Stimulated activated CD8-positive, alpha-beta memory T cell treated with anti-CD3 and anti-CD28 coated beads, Interleukin-15, amount 100 ng/mL, for 4 hours (primary cell): ENCODE results near the gene BLOC1S3.

ENCODE experiments used
- DNase-seq, 2 donors: peaks; one replicate each; pipeline ENCODE4 v3.0.0-alpha.2; 2020; ENCODE audit warnings: low read depth in 2 of 2

Gene BLOC1S3

DNA sequence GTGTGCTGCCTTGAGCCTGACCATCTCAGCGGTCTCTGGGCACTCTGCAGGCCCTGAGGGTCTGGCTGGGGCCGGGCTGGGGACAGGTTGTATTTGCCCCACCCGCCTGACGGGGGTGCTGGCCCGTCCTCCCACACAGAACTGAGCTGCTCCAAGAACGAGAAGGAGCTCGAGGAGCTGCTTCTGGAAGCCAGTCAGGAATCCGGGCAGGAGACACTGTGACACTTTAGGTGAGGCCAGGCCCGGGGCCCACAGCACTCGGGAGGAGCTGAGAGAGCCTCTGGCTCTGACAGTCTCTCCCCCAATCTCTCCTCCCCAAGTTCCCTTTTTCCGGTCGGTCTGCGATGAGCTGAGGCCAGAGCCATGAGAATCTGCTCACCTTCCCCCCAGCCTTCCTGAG lies 32.3 kb upstream of the BLOC1S3 start:
- no peak for DNase-seq

DNA sequence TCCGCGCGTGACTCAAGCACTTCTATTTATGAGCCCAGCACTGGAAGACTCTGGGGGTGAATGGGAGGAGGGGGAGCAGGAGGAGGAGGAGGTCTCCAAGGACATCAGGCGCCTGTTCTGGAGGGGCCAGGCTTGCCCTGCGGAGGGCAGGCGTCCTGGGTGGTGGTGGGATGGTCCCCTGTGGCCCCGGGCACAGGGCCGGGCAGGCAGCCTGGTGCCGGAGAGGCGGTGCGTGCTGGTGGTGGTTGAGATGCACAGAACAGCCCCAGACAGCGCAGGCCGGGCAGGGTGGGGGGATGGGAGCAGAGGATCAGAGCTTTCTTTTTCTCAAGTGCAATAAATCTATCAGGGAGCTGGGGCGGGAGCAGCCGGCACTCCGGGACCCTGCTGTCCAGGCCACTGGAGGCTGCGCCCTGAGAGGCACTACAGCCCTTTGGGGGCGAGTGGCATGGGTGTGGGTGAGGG lies 31.8 kb upstream of the BLOC1S3 start:
- DNase-seq = no peak

DNA sequence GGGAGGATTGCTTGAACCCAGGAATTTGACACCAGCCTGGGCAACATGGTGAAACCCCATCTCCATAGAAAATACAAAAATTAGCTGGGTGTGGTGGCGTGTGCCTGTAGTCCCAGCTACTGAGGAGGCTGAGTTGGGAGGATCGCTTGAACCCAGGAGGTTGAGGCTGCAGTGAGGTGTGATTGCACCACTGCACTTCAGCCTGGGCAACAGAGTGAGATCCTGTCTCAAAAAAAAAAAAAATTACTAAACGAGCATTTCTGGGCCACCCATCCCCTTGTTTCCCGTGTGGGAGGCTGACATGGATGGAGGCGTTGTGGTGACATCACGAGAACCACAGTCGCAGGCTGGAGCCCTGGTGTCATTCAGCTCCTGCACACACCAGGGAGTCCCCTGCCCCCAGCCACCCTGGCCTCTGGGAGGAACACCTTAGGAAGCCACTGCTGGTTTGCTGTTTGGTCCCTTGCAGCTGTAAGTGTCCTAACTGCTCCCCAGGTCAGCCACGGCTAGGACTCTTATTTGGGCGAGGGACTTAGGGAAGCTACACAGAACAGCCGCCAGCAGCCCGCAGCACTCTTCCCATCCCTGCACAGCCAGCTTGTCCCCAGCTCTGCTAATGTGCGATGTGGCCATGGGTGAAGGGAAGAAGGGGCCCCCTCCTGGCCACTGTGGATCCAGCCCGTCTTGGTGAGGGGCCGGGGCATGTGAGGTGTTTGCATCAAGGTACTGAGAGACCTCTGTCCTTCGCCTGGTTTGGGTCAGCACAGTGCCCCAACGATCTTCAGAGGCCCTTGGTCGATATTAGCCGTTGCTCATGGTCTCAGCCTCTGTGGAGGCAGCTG lies 30.5 kb upstream of the BLOC1S3 start:
- no peak for DNase-seq

DNA sequence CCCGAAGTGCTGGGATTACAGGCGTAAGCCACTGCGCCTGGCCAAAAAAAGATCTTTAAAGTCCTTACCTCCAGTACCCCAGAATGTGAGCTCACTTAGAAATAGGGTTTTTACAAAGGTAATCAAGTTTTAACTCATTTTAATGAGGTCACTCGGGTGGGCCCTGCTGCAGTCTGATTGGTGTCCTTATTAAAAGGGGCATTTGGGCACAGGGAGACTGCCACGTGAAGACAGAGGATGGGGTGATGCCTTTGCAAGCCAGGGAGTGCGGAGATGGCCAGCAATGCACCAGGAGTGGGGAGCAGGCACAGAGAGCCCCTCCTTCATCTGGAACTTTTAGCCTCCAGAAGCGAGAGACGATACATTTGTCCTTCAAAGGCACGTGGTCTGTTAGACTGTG lies 29.5 kb upstream of the BLOC1S3 start:
- no peak for DNase-seq

DNA sequence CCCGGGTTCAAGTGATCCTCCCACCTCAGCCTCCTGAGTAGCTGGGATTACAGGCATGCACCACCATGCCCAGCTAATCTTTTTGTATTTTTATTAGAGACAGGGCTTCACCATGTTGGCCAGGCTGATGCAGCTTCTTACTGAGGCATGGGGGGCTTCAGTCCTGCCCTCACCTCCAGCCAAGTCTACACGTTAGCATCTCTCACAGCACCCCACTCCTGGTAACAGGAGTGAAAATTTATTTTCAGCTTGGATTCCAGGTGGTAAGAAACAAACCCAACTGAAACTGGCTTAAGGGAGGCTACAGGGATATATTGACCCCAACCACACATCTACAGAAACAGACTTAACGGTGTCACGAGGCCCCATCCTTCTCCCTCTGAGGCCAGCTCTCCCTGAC lies 28.4 kb upstream of the BLOC1S3 start:
- DNase-seq = no peak

DNA sequence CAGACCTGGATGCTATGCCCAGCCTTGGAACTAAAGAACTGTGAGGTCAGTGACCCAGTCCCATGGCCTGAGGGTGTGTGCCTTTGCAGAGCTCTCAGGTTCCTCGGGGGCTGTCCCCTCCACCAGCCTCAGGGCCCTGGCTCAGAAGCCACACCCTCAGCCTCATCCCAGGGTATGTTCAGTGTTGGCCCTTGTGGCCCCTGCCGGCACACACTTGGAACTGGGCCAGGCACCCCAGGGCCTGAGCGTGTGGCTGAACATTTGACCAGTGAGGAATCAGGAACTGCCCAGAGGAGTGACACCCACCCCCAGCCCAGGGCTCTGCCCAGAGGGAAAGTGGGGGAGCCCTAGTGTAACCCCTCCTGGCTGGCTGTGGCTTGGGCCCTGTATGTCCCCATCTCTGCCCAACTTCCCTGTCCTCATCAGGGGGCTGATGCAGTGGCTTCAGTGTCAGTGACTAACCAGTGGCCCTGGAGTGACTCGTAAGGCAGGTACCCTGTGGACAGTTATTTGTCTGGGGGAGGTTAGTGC lies 27.8 kb upstream of the BLOC1S3 start:
- no peak for DNase-seq

DNA sequence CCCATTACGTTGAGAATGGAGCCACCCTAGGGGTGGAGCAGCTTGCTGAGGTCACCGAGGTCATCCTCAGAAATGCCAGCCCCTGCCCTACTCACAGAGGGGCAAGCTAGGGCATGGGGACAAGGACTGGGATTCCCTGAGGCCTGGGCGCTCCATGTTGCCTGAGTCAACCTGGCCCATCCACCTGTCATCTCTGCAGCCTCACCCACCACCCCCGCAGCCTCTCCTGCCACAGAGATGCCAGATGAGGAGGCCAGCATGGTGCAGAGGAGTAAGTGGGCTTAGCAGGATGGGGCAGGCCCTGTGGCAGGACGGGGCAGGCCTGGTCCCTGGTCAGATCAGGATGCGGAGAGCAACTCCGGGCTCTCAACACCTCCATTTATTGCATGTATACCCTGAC lies 27.3 kb upstream of the BLOC1S3 start:
- DNase-seq = no peak

DNA sequence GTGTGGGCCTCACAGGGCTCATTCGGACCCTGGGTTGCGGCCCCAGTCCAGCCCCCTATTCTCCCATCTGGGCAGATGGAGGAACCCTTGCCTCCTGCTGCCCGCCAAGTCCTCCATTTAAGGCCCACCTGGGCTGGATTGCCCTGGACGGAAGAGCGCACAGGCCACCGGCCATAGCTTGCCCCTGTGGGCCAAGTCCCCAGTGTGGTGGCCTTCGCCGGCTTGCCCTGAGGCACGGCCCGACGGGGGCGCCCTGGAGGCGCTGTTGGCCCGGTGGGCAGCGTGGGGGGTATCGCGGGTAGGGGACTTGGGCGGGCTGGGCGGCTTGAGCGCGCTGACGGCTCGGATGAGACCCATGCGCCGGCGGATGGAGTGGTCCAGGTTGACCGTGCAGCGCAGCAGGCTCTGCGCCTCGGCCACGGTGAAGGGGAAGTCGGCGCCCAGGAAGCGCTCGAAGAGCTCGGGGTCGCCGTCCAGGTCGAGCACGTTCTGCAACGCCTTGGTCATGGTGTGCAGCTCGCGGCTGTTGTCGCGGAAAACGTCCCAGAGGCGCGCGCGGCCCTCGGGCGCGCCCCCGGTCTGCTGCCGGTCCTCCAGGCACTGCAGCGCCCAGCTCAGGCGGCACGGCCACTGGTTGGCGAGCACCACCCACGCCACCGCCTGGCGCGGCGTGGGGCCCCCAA lies 26.6 kb upstream of the BLOC1S3 start:
- no peak for DNase-seq

DNA sequence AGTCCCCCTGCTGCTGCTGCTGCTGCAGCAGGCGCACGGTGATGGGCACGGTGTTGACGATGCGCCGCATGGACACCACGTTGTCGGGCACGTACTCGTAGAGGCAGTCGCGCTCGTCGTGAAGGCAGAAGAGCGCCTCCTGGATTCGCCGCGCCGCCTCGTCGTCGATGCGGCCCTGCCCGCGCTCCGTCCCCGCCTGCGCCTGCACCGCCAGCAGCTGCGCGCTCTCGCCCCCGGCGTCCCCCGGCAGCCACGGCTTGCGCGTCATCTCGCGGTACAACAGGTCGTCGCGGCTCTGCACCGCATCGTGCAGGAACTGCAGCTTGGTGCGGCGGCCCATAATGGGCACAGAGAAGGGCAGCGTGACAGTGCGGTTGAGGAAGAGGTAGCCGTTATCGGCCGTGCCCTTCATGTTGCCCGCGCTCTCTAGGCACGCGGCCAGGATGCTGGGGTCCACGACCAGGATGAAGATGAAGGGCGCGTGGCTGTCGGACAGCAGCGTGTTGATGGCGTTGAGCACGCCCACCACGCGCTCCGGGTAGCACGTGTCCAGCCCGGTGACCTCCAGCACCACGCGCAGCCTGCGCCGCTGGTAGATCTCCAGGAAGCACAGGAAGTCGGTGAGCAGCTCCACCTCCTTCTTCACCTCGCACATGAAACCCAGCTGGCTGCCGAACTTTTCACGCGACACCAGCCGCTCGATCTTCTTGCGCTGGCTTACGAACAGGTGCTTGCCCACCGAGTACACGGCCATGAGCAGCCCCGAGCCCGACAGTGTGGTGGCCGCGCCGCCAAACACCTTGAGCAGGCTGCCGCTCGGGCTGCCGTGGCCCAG lies 25.9 kb upstream of the BLOC1S3 start:
- DNase-seq = peak in 1 of 2 donors; percentile 37

DNA sequence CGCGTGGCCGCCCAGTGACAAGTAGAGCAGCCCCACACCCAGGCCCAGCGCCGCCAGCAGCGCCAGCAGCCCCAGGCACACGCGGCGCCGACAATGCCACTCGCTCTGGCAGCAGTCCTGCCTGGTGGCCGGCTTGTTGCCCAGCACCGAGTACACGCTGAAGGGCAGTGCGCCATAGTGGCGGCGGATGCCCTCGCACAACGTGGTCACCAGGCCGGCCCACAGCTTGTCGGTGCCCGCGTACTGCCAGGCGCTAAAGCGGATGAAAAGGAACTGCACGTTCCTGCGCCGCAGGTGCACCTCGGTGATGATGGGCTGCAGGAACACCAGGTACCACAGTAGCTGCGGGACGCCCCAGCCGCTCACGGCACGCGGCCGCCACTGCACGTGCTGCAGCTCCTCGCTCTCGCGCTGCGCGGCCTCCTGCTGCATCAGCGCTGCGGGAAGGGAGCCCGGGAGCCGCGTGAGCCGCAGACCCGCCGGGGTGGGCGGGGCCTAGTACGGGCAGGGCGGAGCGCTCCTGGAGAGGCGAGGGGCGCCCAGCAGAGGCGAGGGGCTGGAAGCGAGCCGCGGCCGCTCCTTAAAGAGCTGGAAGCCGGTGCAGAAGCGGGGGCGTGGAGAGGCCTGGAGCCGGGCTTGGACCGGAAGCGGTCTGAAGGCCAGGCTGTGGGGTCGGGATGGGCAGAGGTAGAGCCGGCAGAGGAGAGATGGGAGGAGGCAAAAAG lies 25.1 kb upstream of the BLOC1S3 start:
- DNase-seq = peak in 1 of 2 donors; percentile 26

DNA sequence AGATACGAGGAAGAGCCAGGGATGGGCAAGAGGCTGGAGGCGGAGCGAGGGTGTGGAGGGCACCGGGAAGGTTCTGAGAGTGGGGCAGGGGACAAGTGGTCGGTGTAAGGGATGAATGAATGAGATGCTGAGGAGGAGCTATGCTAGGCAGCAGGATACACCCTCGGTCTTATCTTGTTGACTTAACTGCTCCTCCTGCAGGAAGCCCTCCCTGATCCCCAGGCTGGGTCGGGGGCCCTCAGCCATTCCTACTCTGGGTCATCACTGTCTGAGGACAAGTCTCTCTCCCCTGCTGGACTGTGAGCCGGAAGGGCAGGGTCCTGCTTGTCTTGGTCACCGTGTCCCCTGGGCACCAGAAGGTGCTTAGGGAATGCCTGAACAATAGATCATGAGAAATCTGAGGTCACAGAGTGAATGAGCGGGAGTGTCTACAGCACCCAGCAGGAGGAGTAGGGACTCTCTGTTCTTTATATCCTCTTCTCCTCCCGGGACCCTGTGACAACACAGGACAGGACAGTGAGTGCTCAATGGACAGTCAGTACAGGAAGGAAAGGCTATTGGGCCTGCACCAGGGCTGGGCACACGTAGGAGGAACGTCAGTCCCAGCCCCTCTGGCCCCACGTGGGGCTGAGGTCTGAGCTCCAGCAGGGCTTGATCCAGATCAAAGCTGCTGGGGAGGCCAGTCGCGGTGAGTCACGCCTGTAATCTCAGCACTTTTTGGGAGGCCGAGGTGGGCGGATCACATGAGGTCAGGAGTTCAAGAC lies 24.3 kb upstream of the BLOC1S3 start:
- DNase-seq = no peak

DNA sequence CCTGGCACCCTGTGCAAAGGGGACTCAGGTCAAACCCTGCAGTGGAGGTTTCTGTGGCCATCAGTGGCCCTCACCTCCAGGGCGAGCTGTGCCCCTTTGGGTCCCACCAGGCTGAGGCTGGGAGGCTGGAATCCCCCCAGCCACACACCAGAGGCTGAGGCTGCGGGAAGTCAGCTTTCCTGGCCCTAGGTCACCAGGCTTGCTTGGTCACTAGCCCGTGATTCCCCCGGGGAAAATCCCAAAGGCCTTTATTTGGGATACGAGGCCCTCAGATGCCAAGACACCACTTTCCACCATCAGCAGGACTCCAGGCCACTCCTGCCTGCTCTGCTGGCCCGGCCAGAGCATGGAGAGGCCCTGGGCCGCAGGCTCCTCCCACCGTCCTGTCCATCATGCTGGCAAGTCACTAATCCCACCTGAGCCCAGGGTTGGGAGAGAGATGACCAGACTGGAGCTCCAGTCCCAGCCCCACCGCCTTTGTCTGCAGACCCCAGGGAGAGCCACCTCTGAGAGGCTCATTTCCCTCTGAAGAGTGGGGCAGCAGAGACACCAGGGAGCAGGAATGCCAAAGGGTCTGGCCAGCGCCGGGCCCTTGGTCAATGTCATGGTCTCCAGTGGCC lies 22.5 kb upstream of the BLOC1S3 start:
- no peak for DNase-seq

DNA sequence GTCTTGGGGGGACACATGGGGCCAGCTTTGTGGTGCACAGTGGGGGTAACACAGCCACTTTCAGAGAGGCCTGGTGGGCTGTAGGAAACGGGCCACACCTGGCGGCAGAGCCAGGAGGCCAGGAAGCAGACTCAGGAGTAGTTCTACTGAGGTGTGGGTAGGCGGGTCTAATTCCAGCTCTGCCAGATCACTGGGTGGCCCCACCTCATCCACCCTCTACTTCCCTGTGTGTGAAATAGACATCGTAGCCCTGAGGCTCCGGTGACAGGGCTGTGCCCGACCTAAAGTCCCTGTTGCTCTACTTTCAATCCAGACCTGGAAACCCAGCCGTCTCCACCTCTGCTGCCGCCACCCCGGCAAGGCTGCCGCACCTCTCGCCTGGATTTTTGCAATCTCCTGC lies 21.8 kb upstream of the BLOC1S3 start:
- DNase-seq = no peak

DNA sequence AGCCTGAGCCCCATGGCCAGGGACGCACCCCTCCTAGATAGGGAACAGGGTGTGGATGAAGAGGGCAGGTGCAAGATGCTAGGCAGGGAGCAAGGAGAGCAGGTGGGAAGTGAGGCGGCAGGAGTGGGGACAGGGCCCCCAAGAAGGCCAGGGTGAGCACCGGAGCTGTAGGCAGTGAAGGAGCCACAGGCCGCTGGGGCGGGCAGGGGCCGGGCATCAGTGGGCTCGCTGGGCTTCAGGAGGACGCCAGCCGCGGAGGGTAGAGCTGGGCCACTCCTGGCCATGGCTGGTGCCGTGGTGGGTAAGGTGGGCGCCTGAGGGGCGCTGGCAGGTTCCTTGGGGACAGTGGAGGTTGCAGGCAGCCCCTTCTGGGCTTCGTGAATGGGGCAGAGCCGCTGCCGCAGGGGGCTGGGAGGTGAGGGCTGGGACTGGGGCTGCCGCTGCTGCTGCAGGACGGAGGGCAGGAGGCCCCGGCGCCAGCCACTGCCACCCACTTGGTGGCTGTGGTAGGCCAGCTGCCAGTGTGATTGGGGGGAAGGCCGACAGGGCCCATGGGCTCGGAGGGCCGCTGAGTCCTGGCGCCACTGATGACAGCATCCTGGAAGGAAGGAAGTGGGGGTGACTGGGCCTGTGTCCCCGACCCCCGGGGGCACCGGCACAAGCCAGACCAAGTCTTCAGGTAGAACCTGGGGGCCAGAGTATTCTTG lies 19.9 kb upstream of the BLOC1S3 start:
- no peak for DNase-seq

DNA sequence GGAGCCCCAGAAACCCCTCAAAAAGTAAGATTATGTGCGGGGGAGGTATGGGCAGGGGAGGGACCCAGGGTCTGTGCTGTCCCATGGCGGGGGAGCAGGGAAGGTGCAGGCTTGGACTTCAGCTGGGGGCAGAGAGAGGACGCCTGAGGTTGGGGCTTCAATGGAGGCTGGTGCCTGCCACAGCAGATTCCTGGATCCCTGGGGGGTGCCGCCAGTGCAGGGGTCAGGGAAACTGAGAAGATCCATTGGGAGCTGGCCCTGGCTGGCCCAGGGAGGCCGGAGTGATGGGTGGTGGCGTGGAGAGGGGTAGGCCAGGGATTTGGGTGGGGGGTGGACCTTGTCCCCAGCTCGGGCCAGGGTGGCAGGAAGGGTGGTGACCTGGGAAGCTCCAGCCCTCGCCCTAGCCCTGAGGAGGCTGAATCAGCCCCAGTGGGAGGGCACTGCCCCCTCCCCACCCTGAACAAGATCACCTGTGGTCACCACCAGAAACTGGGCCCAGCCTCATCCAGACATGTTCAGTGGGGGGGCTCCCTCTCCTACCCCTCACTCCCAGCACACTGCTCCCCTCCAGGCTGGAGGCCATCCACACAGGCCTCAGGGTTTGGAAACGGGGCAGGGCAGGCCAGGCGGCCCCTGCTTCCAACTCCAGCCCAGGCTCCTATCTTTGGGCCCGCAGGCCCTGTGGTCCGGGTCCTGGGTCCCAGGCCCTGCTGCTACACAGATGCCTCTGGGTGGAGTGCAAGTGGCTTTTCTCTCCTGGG lies 19.2 kb upstream of the BLOC1S3 start:
- no peak for DNase-seq

DNA sequence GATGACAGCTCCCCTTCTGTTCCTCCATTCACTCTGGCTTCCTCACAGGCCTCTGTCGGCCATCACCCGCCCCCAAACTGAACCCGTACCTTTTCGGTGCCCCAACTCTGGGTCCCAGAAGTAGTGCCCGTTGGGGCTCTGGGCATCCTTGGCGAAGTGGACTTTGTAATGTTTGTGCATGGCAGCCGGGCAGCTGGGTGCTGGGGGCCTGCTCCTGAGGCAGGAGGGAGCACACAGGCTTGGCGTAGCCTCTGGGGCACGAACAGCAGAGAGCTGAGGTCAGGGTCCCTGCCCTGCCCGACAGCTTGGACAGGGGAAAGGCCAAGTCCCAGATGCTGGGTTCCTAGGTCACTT lies 18.6 kb upstream of the BLOC1S3 start:
- DNase-seq = no peak

DNA sequence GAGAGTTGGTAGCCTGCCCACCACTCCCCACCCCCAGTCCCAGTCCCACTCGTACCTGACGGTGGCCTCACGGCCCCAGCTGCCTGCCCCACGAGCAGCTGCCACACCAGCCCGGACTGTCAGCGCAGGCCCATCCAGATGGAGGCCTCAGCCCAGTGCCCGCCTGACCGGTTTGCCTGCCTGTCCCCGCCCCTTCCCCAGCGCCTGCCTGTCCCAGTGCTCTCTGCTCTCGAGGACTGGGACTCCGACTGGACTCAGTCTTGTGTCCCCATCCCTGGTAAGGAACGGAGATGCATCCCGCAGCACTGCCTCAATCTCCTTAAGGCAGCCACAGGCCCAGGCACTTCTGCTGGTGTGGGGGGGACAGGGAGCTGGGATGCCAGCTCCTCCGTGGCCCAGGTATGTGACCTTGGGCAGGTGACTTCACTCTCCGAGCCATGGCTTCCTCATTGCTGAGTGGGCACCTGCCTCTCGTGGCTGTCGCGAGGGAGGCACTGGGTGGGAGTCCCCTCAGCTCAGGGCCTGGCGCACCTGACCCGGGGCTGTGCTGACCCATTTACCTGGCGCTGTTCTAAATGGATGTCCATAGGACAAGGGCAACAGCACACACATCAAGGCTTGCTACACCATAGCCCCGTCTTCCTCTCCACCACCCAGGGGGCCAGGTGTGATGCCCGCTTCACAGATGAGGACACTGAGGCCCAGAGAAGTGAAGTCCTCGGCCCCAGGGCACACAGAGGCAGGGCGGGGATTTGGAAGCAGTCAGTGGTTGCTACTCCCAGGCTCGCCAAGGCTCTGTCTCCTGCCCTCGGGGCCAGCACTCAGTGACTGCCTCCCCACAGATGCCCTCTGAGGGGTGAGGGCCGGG lies 17.5 kb upstream of the BLOC1S3 start, which contains the start of gene NKPD1:
Gene NKPD1 (minus strand): TSS at position 113 of the 868 bp plus-strand sequence. CDS start 832 bp downstream, outside the sequence.
- no peak for DNase-seq
